ENCODE results near the gene NEDD4L. TPM values are rescaled to one million over a fixed set of nuclear protein-coding genes. Genes with fewer than 3 reads are reported as not detected.

NEDD4L gene
- total RNA-seq, 1 donor from 2014 or later: 93.9 TPM

DNA sequence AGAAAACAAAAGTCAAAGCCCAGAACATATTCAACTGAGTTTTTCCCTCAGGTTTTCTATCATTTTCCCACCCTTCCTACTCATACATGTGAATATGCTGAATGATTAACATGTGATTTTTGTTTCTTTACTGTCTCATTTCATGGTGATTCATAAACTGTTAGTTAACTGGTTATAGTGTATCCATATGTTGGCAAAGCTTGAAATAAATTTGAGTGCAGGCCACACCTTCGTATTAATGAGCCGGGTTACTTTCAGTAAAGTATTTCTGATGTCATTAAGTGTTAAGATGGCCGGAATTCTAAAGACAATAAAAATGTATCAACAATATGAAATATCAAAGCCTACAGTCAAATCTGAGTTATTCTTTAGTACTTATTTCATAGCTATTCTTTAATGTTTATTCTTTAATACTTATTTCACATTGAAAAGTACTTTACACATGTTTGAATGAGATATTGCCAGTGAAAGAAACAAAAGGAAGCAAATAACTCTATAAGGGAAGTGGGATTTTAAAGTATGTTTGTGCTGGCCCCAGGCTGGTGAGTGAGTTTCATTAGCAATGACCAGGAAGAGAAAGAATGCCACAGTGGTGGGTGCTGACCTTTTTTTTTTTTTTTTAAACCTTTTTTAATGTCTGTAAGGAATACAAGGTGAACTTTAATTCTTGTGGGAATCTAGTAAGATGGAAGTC lies 178.6 kb downstream of the NEDD4L start:
- no peak for FAIRE-seq
- no peaks in the 10 kb centered on the region for H3K9me3 Mint-ChIP-seq (ENCODE audit: unreplicated experiment)
- no peaks in the 10 kb centered on the region for H3K27me3 Mint-ChIP-seq (ENCODE audit: low read depth, unreplicated experiment)
- peak; percentile 52 for DNase-seq (ENCODE audit: low read depth)
- H4K20me1 ChIP-seq (ENCODE audit: insufficient read depth, low read length): peaks cover 34% of the 10 kb centered on the region
- H3K9ac ChIP-seq (ENCODE audit: low read length): peak overlapping the region; percentile 93
- H3K4me1 Mint-ChIP-seq (ENCODE audit: low read depth, unreplicated experiment): peaks cover 55% of the 10 kb centered on the region
- no peaks in the 10 kb centered on the region for H3K36me3 Mint-ChIP-seq (ENCODE audit: low read depth, unreplicated experiment)
- H3K36me3 ChIP-seq (ENCODE audit: insufficient read depth, low read length): peaks cover 2% of the 10 kb centered on the region
- H3K4me3 Mint-ChIP-seq (ENCODE audit: unreplicated experiment): peak overlapping the region; percentile 86
- peak overlapping the region; percentile 91 for H3K4me2 ChIP-seq (ENCODE audit: low read length)
- H3K27me3 ChIP-seq (ENCODE audit: insufficient read depth, low read length): no peaks in the 10 kb centered on the region
- H2AFZ ChIP-seq (ENCODE audit: low read depth, low read length): no peak overlapping the region
- H3K4me1 ChIP-seq (ENCODE audit: insufficient read depth, low read length): peaks cover 38% of the 10 kb centered on the region
- peak overlapping the region; percentile 85 for H3K4me3 ChIP-seq (ENCODE audit: insufficient read depth, low read depth, low read length)
- H3K9me3 ChIP-seq (ENCODE audit: insufficient read depth, low read depth, low read length): no peaks in the 10 kb centered on the region
- H3K27ac Mint-ChIP-seq (ENCODE audit: unreplicated experiment): peak overlapping the region; percentile 92
- H3K79me2 ChIP-seq (ENCODE audit: insufficient read depth, low read length): peaks cover 65% of the 10 kb centered on the region
- peak overlapping the region; percentile 94 for H3K27ac ChIP-seq (ENCODE audit: low read depth, low read length)
- no peak for TF ChIP-seq EZH2 (IDR thresholded peaks at IDR 0.05; ENCODE audit: insufficient read depth, low read length)

DNA sequence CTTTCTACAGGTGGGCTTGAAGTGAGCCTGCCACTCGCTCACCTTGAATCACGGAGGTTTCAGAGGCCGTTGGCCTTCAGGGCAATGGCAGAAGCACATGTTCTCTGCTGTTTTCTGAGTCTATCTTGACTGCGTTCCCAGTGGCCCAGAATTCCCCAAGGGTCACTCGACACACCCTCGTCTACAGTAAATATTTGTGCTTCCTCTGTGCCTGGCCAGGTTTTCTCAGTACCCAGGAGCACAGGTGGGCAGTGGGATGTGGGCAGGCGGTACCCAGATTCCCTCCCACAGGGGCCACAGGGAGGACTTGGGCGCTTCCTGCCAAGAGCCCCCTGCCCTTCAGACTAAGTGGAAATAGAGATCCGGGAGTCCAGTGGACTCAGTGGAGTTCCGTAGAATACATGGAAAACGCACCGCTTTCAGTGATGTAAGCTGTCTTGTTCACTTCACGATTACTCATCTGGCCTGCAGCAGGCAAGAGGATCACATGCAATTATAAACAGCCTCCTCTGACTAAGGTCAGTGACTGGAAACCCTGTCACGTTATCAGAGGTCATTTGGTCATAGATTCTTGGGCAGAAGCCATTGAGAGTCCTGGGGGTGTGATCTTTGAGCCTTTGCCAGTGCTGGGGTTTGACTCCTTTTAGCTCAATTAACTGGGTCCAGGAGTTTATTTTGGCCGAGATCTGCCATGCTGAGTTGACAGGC lies 179.8 kb downstream of the NEDD4L start:
- Histone ChIP-seq H3K4me2 (ENCODE audit: low read length) (peak overlapping the region; percentile 91), H3K4me1 (ENCODE audit: insufficient read depth, low read length) (peaks cover 32% of the 10 kb centered on the region), H3K9ac (ENCODE audit: low read length) (peak overlapping the region; percentile 93), H3K27me3 (ENCODE audit: insufficient read depth, low read length) (no peaks in the 10 kb centered on the region), H3K36me3 (ENCODE audit: insufficient read depth, low read length) (peaks cover 3% of the 10 kb centered on the region), H3K4me3 (ENCODE audit: insufficient read depth, low read depth, low read length) (peak overlapping the region; percentile 85), H3K27ac (ENCODE audit: low read depth, low read length) (peak overlapping the region; percentile 94), H4K20me1 (ENCODE audit: insufficient read depth, low read length) (peaks cover 47% of the 10 kb centered on the region), H2AFZ (ENCODE audit: low read depth, low read length) (no peak overlapping the region), H3K9me3 (ENCODE audit: insufficient read depth, low read depth, low read length) (no peaks in the 10 kb centered on the region), H3K79me2 (ENCODE audit: insufficient read depth, low read length) (peaks cover 78% of the 10 kb centered on the region)
- H3K27me3 Mint-ChIP-seq (ENCODE audit: low read depth, unreplicated experiment): no peaks in the 10 kb centered on the region
- DNase-seq (ENCODE audit: low read depth): peak; percentile 90
- H3K27ac Mint-ChIP-seq (ENCODE audit: unreplicated experiment): peak overlapping the region; percentile 56
- no peak for FAIRE-seq
- H3K9me3 Mint-ChIP-seq (ENCODE audit: unreplicated experiment): no peaks in the 10 kb centered on the region
- no peaks in the 10 kb centered on the region for H3K36me3 Mint-ChIP-seq (ENCODE audit: low read depth, unreplicated experiment)
- peaks cover 54% of the 10 kb centered on the region for H3K4me1 Mint-ChIP-seq (ENCODE audit: low read depth, unreplicated experiment)
- H3K4me3 Mint-ChIP-seq (ENCODE audit: unreplicated experiment): peak overlapping the region; percentile 86
- no peak for TF ChIP-seq EZH2 (IDR thresholded peaks at IDR 0.05; ENCODE audit: insufficient read depth, low read length)
- TF ChIP-seq, protein P1, sequence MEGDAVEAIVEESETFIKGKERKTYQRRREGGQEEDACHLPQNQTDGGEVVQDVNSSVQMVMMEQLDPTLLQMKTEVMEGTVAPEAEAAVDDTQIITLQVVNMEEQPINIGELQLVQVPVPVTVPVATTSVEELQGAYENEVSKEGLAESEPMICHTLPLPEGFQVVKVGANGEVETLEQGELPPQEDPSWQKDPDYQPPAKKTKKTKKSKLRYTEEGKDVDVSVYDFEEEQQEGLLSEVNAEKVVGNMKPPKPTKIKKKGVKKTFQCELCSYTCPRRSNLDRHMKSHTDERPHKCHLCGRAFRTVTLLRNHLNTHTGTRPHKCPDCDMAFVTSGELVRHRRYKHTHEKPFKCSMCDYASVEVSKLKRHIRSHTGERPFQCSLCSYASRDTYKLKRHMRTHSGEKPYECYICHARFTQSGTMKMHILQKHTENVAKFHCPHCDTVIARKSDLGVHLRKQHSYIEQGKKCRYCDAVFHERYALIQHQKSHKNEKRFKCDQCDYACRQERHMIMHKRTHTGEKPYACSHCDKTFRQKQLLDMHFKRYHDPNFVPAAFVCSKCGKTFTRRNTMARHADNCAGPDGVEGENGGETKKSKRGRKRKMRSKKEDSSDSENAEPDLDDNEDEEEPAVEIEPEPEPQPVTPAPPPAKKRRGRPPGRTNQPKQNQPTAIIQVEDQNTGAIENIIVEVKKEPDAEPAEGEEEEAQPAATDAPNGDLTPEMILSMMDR (IDR thresholded peaks at IDR 0.05; ENCODE audit: insufficient read depth, low read depth, low read length): no peak

DNA sequence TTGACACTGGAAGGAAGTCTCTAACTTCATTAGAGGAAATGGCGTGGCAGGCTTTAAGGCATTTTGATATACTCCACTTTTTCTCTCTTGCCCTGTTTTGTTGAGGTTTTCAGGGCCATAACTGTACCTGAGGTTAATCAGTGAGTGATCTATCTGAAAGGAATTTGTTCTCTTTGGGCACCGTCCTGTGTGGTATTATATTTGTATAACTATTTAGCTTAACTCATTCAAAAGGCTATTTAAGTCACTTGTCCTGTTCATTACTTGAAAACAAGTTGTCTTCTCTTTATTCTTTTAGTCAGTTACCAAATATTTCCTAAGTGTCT lies 180.4 kb downstream of the NEDD4L start:
- H3K27ac Mint-ChIP-seq (ENCODE audit: unreplicated experiment): peak overlapping the region; percentile 56
- peak overlapping the region; percentile 85 for H3K4me3 ChIP-seq (ENCODE audit: insufficient read depth, low read depth, low read length)
- H3K79me2 ChIP-seq (ENCODE audit: insufficient read depth, low read length): peaks cover 83% of the 10 kb centered on the region
- no peak for TF ChIP-seq EZH2 (IDR thresholded peaks at IDR 0.05; ENCODE audit: insufficient read depth, low read length)
- TF ChIP-seq, protein P1 (IDR thresholded peaks at IDR 0.05; ENCODE audit: insufficient read depth, low read depth, low read length): no peak
- H3K36me3 ChIP-seq (ENCODE audit: insufficient read depth, low read length): peaks cover 3% of the 10 kb centered on the region
- no peaks in the 10 kb centered on the region for H3K9me3 Mint-ChIP-seq (ENCODE audit: unreplicated experiment)
- no peaks in the 10 kb centered on the region for H3K36me3 Mint-ChIP-seq (ENCODE audit: low read depth, unreplicated experiment)
- DNase-seq (ENCODE audit: low read depth) (peak; percentile 52), FAIRE-seq (peak; percentile 77)
- no peaks in the 10 kb centered on the region for H3K27me3 ChIP-seq (ENCODE audit: insufficient read depth, low read length)
- H3K9me3 ChIP-seq (ENCODE audit: insufficient read depth, low read depth, low read length): no peaks in the 10 kb centered on the region
- peak overlapping the region; percentile 91 for H3K4me2 ChIP-seq (ENCODE audit: low read length)
- H3K27me3 Mint-ChIP-seq (ENCODE audit: low read depth, unreplicated experiment): no peaks in the 10 kb centered on the region
- peaks cover 52% of the 10 kb centered on the region for H4K20me1 ChIP-seq (ENCODE audit: insufficient read depth, low read length)
- H2AFZ ChIP-seq (ENCODE audit: low read depth, low read length): no peak overlapping the region
- H3K9ac ChIP-seq (ENCODE audit: low read length): peak overlapping the region; percentile 93
- H3K27ac ChIP-seq (ENCODE audit: low read depth, low read length): peak overlapping the region; percentile 94
- H3K4me3 Mint-ChIP-seq (ENCODE audit: unreplicated experiment): peak overlapping the region; percentile 86
- peaks cover 32% of the 10 kb centered on the region for H3K4me1 ChIP-seq (ENCODE audit: insufficient read depth, low read length)
- H3K4me1 Mint-ChIP-seq (ENCODE audit: low read depth, unreplicated experiment): peaks cover 56% of the 10 kb centered on the region
